ENCODE data around the gene IFITM2. TPM values are rescaled to one million over a fixed set of nuclear protein-coding genes. Genes with fewer than 3 reads are reported as not detected.

The IFITM2 gene
- total and polyA plus RNA-seq, 2 donors (not counting 1 experiment from before 2014, with no cell fraction given) = 72.1 to 451 TPM

DNA sequence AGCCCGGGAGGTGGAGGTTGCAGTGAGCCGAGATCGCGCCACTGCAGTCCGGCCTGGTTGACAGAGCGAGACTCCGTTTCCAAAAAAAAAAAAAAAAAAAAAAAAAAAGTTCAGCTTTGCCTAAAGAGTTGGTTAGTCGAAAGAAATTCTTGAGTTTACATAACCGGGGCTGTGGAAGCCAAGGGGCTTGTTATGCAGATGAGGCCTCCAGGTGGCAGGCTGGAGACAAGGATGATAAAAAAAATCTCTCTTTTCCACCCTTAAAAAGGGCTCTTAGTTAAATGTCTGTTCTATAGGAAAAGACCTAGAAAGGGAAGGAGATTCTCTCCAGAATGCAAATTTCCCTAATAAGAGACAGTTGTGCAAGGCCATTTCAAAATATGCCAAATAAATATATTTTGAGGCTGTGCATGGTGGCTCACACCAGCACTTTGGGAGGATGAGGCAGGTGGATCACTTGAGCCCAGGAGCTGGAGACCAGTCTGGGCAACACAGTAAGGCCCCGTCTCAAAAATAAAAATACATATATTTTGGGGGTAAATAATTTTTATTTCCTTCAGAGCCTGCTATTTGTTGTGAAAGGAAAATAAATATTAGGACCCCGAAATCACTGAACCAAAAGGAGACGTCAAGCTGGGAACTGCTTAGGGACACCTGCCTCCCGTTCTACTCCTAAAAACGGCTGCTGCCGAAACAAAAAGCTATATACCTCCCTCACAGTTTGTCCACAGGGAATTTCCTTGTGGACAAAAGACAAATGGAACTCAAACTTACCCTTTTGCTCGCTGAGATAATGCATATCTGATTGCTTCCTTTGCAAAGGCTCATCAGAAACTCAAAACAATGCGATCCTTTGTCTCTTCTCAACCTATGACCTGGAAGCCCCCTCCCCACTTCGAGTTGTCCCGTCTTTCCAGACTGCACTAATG, 2.4 kb upstream of the IFITM2 start:
- peaks cover 7% of the 10 kb centered on the region for H3K79me2 ChIP-seq (ENCODE audit: control insufficient read depth, insufficient read depth, low read length)
- no peak overlapping the region for H3K27ac ChIP-seq (ENCODE audit: low read length in 2 of 2)
- Mint-ChIP-seq H3K4me1 (peaks cover 52% of the 10 kb centered on the region), H3K4me3 (no peak overlapping the region), H3K27ac (peak overlapping the region; percentile 73), H3K9me3 (ENCODE audit: insufficient read depth) (no peaks in the 10 kb centered on the region), H3K27me3 (no peaks in the 10 kb centered on the region)
- no peak overlapping the region for H3K4me3 ChIP-seq (ENCODE audit: control extremely low read depth in 1 of 5, extremely low read depth in 1 of 5, insufficient read depth in 1 of 5, low read depth in 2 of 5, low read length in 4 of 5)
- no peak overlapping the region for H2AFZ ChIP-seq (ENCODE audit: insufficient read depth, low read depth, low read length, poor library complexity, severe bottlenecking)
- TF ChIP-seq EZH2 (IDR thresholded peaks at IDR 0.05; ENCODE audit: borderline replicate concordance, insufficient read depth, low read depth, low read length, poor library complexity, severe bottlenecking) = no peak
- TF ChIP-seq, protein P1, sequence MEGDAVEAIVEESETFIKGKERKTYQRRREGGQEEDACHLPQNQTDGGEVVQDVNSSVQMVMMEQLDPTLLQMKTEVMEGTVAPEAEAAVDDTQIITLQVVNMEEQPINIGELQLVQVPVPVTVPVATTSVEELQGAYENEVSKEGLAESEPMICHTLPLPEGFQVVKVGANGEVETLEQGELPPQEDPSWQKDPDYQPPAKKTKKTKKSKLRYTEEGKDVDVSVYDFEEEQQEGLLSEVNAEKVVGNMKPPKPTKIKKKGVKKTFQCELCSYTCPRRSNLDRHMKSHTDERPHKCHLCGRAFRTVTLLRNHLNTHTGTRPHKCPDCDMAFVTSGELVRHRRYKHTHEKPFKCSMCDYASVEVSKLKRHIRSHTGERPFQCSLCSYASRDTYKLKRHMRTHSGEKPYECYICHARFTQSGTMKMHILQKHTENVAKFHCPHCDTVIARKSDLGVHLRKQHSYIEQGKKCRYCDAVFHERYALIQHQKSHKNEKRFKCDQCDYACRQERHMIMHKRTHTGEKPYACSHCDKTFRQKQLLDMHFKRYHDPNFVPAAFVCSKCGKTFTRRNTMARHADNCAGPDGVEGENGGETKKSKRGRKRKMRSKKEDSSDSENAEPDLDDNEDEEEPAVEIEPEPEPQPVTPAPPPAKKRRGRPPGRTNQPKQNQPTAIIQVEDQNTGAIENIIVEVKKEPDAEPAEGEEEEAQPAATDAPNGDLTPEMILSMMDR (IDR thresholded peaks at IDR 0.05) = peak; percentile 67
- peak; percentile 37 for ATAC-seq (ENCODE audit: low read depth)
- ChIA-PET CTCF (interaction anchor here (0.5 to 5.6 kb wide), 29 partner anchors 10 to 457 kb away, joined by 3 to 54 read pairs (median 4); partner anchors contain the start of genes BET1L, HRAS, PGGHG and PTDSS2), POLR2A (interaction anchor here (0.6 to 2.2 kb wide), 2 partner anchors 37 to 55 kb away, joined by 3 to 11 read pairs; no protein-coding TSS in a partner anchor)
- H3K36me3 ChIP-seq (replicated peaks in 1 of 2; ENCODE audit: control extremely low read depth in 1 of 2, control insufficient read depth in 1 of 2, extremely low read depth in 1 of 2, insufficient read depth in 2 of 2, low read length in 1 of 2) = no peaks in the 10 kb centered on the region
- DNase-seq = peak; percentile 71
- H3K9ac ChIP-seq (ENCODE audit: low read length) = no peak overlapping the region
- H3K4me1 ChIP-seq (ENCODE audit: control insufficient read depth in 2 of 2, insufficient read depth in 2 of 2, low read length in 2 of 2) = peaks cover 28 to 56% of the 10 kb centered on the region in 2 donors
- H3K9me3 ChIP-seq (ENCODE audit: control extremely low read depth in 1 of 3, control insufficient read depth in 2 of 3, insufficient read depth in 1 of 3, low read length in 2 of 3) = no peaks in the 10 kb centered on the region
- no peaks in the 10 kb centered on the region for H4K20me1 ChIP-seq (ENCODE audit: control insufficient read depth, insufficient read depth, low read length, poor library complexity, severe bottlenecking)
- intact Hi-C loops (cut with micrococcal nuclease) = loop anchor here (2.0 to 5.0 kb wide), 3 partner anchors 38 to 146 kb away; partner anchors contain the start of gene PTDSS2
- WGBS (ENCODE audit: insufficient coverage) = 90% methylated on average over 8 of the region's 19 CpGs
- no peak overlapping the region for H3K4me2 ChIP-seq (replicated peaks; ENCODE audit: low read depth, low read length, poor library complexity, severe bottlenecking)
- peaks cover 0 to 2% (median 0%) of the 10 kb centered on the region in 4 experiments for H3K27me3 ChIP-seq (replicated peaks in 1 of 4; ENCODE audit: control extremely low read depth in 1 of 4, control insufficient read depth in 3 of 4, insufficient read depth in 4 of 4, low read length in 3 of 4)

Measured in B cell (primary cell).